Measurements from ENCODE around the gene UBE2H.

Gene UBE2H

DNA sequence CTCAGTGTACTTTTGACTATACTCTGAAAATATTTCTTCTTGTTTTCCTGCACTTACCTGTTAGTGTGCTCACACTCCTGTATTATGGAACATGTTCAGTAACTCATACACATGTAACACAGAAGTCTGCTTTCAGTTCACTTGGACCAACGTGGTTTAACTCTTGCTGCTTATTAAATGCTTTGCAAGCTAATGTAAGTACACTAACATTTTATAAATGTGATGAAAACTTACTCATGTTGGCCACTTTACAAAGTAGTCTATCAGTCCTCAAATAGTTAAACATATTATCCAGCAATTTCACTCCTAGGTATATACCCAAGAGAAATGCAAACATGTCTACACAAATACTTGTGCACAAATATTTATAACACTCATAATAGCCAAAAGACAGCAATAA is 98.4 kb downstream of the UBE2H start:
- in situ Hi-C loops (cut with MboI; ENCODE audit: low pct_unique_long_range_greater_than_20kb, low sequenced_read_pairs, unreplicated experiment) = no loop called here
- TF ChIP-seq, protein P1, sequence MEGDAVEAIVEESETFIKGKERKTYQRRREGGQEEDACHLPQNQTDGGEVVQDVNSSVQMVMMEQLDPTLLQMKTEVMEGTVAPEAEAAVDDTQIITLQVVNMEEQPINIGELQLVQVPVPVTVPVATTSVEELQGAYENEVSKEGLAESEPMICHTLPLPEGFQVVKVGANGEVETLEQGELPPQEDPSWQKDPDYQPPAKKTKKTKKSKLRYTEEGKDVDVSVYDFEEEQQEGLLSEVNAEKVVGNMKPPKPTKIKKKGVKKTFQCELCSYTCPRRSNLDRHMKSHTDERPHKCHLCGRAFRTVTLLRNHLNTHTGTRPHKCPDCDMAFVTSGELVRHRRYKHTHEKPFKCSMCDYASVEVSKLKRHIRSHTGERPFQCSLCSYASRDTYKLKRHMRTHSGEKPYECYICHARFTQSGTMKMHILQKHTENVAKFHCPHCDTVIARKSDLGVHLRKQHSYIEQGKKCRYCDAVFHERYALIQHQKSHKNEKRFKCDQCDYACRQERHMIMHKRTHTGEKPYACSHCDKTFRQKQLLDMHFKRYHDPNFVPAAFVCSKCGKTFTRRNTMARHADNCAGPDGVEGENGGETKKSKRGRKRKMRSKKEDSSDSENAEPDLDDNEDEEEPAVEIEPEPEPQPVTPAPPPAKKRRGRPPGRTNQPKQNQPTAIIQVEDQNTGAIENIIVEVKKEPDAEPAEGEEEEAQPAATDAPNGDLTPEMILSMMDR (IDR thresholded peaks at IDR 0.05; ENCODE audit: extremely low read depth, insufficient read depth, missing control alignments) = no peak
- DNase-seq (ENCODE audit: low spot score) = no peak

DNA sequence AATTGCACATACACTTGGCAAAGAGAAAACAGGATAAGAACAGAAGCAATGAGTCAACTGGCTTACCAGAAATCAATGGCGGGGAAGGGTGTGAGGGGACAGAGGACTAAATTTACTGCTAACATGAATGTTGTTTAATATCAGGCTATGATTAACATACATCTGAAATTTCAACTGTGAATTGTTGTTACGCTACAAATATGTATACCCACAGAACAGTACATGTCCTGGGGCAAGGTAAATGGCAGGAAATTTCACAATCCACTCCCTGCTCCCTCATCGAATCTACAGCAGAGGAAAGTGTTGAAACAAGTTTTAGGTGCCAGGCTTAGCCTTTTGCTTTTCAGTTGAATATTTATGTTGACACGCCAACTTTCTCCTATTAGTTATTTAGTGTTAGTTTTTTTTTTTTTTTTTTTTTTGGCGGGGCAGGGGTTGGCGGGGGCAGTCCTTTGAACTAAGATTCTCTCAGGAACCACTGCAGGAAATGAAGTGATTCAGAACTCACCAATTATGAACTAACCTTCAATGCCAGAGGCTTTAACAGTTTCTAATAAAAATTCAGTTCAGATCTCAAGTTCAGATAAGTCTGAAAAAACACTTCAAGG is 99.0 kb downstream of the UBE2H start:
- in situ Hi-C loops (cut with MboI; ENCODE audit: low pct_unique_long_range_greater_than_20kb, low sequenced_read_pairs, unreplicated experiment) = no loop called here
- TF ChIP-seq, protein P1 (IDR thresholded peaks at IDR 0.05; ENCODE audit: extremely low read depth, insufficient read depth, missing control alignments) = no peak
- DNase-seq (ENCODE audit: low spot score) = no peak

DNA sequence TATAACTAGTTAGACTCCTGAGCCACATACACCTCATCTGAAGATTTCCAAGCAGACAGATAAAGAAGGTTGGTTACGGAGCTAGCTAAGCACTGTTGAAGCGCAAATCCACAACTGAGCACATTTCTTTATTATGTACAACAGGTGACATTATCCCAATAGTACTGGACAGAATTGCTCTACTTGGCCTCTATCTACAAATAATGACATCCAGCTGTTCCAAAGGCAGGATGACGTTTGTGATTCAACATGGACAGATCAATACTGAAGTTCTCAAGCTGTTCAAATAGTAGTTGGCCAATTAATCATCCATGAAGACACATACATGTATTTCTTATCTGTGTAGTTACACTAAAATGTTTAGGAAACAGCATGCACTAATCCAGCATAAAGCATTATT is 101.0 kb downstream of the UBE2H start:
- TF ChIP-seq, protein P1 (IDR thresholded peaks at IDR 0.05; ENCODE audit: extremely low read depth, insufficient read depth, missing control alignments) = no peak
- in situ Hi-C loops (cut with MboI; ENCODE audit: low pct_unique_long_range_greater_than_20kb, low sequenced_read_pairs, unreplicated experiment) = no loop called here
- DNase-seq (ENCODE audit: low spot score) = no peak

DNA sequence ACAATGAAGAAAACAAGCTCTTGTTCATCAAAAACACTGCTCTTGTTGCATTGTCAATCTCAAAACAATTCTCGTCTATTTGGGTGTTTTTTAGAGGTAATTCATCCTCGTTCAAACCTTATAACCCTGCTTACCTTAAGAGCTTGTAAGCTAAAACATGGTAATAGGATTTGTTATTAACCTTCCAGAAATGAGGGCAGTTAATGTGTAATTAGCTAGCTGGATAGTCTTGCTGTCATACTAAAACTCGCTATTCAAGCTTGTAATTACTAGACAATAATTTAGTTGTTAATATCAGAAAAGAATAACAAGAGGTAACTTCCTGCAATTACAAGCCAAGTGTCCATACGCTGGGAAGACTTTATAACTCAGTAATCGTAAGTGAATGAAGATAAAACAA is 101.6 kb downstream of the UBE2H start:
- DNase-seq (ENCODE audit: low spot score) = no peak
- TF ChIP-seq, protein P1 (IDR thresholded peaks at IDR 0.05; ENCODE audit: extremely low read depth, insufficient read depth, missing control alignments) = no peak

DNA sequence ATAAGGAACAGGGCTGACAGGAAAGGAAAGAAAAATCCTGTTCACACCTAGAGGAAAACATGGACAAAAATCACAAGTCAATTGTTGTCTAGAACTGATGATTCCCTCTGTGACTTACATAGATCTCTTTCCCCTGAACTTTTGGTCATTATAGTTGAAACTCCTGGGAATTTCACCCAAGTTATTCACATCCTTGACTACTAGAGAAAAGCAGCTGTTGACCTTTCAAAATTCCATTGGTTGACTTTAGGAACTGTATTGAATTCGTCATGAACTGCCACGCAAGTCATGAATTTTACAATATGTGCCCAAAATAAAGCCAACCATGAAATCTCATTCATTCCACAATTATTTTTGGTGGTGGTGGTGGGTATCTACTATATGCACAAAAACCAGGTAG is 104.3 kb downstream of the UBE2H start:
- DNase-seq (ENCODE audit: low spot score) = no peak
- TF ChIP-seq, protein P1 (IDR thresholded peaks at IDR 0.05; ENCODE audit: extremely low read depth, insufficient read depth, missing control alignments) = no peak
- in situ Hi-C loops (cut with MboI; ENCODE audit: low pct_unique_long_range_greater_than_20kb, low sequenced_read_pairs, unreplicated experiment) = loop anchor here (10.0 kb wide), 1 partner anchor 166 kb away; no protein-coding TSS in a partner anchor

More for the DNA sequence above, 101.6 kb downstream of the UBE2H start:
- in situ Hi-C loops (cut with MboI; ENCODE audit: low pct_unique_long_range_greater_than_20kb, low sequenced_read_pairs, unreplicated experiment) = no loop called here

DNA sequence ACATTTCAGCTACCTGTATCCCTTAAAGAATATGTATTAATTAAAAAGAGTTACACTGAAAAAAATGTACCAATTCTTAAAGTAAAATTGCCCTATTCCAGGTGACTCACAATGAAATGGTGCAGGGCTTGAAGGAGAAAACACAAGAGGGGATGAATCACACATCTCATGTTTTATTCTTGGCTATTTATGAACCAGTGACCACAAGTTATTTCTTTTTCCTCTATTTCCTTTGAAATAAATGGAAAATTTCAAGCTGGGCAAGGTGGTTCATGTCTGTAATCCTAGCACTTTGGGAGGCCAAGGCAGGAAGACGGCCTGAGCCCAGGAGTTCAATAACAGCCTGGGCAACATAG is 106.8 kb downstream of the UBE2H start:
- in situ Hi-C loops (cut with MboI; ENCODE audit: low pct_unique_long_range_greater_than_20kb, low sequenced_read_pairs, unreplicated experiment) = loop anchor here (10.0 kb wide), 1 partner anchor 169 kb away; no protein-coding TSS in a partner anchor
- TF ChIP-seq, protein P1 (IDR thresholded peaks at IDR 0.05; ENCODE audit: extremely low read depth, insufficient read depth, missing control alignments) = no peak
- DNase-seq (ENCODE audit: low spot score) = no peak
